HFFc6 (cell line): Measurements from ENCODE around the gene RPS6KL1. TPM values are rescaled to one million over a fixed set of nuclear protein-coding genes. Genes with fewer than 3 reads are reported as not detected.

Source experiments
- DNase-seq: peaks from one replicate; pipeline ENCODE4 v3.0.0-alpha.2; 2018
- H3K27ac Mint-ChIP-seq: 2 replicates; pipeline ENCODE4 v1.8.0; 2020; ENCODE audit warnings: mild to moderate bottlenecking, mixed read lengths
- H3K27me3 Mint-ChIP-seq: 2 replicates; pipeline ENCODE4 v1.8.0; 2021; ENCODE audit warnings: mild to moderate bottlenecking, moderate library complexity, mixed read lengths; ENCODE audit not compliant: insufficient read depth
- H3K36me3 Mint-ChIP-seq: 2 replicates; pipeline ENCODE4 v1.8.0; 2021; ENCODE audit warnings: low read depth, mixed read lengths
- H3K4me1 Mint-ChIP-seq: 2 replicates; pipeline ENCODE4 v1.8.0; 2020; ENCODE audit warnings: low read depth, mixed read lengths
- H3K4me3 Mint-ChIP-seq: 2 replicates; pipeline ENCODE4 v1.8.0; 2020; ENCODE audit warnings: mild to moderate bottlenecking, moderate library complexity, mixed read lengths
- H3K9me3 Mint-ChIP-seq: 2 replicates; pipeline ENCODE4 v1.8.0; 2020; ENCODE audit warnings: mild to moderate bottlenecking, mixed read lengths
- total RNA-seq, 6 experiments: library from RNA; stranded (reverse); fragmentation: NEBNext Ultra II Directional; extraction: Animal tissue kit (Norgen Biotek cat#: 25700); gene quantifications; 2 replicates in 1 of 6; 3 replicates in 5 of 6; pipeline ENCODE4 v1.2.3, GENCODE V29; 2021
- TF ChIP-seq, protein P1 (sequence below): fragments of 200-600 bp; sonication (generic); IDR thresholded peaks from 2 replicates; pipeline ENCODE4 v1.5.0; 2021; ENCODE audit warnings: antibody characterized with exemption, mild to moderate bottlenecking

RPS6KL1 gene
- total RNA-seq, 6 experiments from 2014 or later = 0.78 to 1.1 (median 1.0) TPM

DNA sequence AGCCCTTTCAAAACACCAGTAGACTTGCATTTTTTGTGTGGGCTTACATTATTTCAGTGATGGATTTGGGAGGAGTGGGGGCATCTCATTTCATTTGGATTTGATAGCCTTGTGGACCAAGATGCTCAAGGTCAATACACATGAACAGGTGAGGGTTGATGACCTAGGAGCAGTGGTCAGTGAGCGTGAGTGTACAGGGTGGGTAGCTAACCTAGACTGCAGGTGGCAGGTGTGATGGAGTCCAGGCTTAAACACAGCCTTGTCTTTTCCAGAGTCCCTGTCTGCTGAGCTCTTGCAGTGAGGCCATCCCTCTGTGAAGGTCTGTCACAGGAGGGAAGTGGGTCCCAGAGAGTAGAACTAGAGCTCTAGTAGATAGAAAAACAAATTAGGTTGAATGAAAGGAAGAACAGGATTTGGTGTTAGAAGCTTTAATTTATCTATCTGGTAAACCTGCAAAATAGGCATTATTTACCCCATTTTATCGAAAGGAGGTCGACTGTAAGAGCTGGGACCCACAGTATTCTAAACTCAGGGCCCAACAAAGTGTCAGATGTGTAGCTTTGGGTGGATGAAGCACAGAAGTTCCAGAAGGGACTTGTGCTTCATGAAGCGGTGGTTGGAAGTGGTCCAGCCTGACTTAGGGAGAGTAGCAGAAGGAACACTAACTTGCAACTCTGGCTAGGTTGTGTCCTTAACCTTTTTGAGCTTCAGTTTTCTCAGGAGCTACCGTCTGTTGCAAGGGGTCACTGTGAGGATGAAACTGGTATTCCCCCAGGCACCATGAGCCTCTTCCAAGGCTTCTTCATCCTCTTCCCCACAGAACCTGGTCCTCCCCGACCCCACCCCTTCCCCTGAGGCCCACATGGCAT lies 18.2 kb downstream of the RPS6KL1 start:
- H3K4me3 Mint-ChIP-seq = no peak overlapping the region
- no peak for DNase-seq

DNA sequence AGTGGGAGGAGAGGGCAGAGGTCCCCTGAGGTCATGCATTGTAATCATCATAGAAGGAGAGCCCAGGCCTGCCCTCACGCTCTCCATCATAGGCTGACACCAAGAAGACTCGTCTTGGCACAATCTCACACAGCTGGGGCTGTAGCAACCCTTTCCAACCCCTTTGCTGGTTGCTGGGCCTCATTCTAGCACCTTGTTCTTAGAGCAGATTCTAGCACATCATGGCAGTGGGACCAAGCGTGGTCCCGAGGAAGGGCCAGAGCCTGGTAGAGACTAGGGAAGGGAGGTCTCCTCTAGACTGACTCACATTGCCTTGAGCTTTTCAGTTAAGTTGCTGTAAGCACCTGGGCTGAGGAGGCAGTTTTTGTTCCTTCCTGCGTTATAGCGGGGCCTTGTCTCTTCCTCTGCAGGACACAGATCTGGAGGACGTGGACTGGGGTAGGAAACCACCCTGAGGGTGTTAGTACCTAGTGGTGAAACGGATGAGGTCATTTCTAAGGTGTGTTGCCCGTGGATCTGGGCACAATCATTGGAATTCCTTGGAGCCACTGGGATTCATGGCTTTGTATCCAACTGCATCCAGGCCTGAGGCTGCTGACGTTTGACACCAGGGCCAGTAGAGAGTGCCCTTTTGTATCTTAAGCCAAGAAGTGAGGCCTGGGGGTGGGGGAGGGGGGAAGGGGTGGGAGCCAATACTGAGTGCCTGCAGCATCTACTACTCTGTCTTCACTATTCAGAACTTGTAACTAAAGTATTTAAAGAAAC lies 19.9 kb downstream of the RPS6KL1 start:
- no peaks in the 10 kb centered on the region for H3K9me3 Mint-ChIP-seq
- H3K36me3 Mint-ChIP-seq = peaks cover 27% of the 10 kb centered on the region

More for the DNA sequence above, 18.2 kb downstream of the RPS6KL1 start:
- H3K36me3 Mint-ChIP-seq = peaks cover 12% of the 10 kb centered on the region
- TF ChIP-seq, protein P1, sequence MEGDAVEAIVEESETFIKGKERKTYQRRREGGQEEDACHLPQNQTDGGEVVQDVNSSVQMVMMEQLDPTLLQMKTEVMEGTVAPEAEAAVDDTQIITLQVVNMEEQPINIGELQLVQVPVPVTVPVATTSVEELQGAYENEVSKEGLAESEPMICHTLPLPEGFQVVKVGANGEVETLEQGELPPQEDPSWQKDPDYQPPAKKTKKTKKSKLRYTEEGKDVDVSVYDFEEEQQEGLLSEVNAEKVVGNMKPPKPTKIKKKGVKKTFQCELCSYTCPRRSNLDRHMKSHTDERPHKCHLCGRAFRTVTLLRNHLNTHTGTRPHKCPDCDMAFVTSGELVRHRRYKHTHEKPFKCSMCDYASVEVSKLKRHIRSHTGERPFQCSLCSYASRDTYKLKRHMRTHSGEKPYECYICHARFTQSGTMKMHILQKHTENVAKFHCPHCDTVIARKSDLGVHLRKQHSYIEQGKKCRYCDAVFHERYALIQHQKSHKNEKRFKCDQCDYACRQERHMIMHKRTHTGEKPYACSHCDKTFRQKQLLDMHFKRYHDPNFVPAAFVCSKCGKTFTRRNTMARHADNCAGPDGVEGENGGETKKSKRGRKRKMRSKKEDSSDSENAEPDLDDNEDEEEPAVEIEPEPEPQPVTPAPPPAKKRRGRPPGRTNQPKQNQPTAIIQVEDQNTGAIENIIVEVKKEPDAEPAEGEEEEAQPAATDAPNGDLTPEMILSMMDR = no peak
- H3K27ac Mint-ChIP-seq = no peak overlapping the region; the same call in 1 of the 2 replicates
- H3K27me3 Mint-ChIP-seq = peaks cover 2% of the 10 kb centered on the region
- peaks cover 14% of the 10 kb centered on the region for H3K4me1 Mint-ChIP-seq
- no peaks in the 10 kb centered on the region for H3K9me3 Mint-ChIP-seq

DNA sequence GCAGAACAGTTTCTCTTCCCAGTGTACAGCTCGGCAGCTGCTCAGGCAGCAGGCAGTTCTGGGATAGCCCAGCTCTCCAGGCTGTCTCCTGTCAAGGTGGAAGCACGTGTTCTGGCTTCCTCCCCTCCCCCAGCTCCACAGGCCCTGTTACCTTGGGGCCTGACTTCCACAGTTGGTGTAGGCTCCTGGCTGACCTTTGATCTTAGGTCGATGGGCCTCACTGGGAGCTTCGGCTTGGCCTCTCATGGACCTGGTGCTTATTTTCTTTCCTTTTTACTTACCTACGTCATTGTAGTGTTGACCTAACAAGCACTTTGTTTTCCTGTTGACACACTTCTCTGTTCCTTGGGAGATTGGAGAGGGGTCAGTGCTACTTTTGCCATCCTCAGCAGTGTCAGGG lies 24.4 kb downstream of the RPS6KL1 start:
- no peak overlapping the region for H3K4me3 Mint-ChIP-seq
- TF ChIP-seq, protein P1 = no peak
- H3K27ac Mint-ChIP-seq = no peak overlapping the region; the same call in 1 of the 2 replicates
- H3K27me3 Mint-ChIP-seq = no peaks in the 10 kb centered on the region
- no peaks in the 10 kb centered on the region for H3K9me3 Mint-ChIP-seq
- no peak for DNase-seq
- no peaks in the 10 kb centered on the region for H3K4me1 Mint-ChIP-seq
- peaks cover 45% of the 10 kb centered on the region for H3K36me3 Mint-ChIP-seq

More for the DNA sequence above, 19.9 kb downstream of the RPS6KL1 start:
- no peak for DNase-seq
- Mint-ChIP-seq H3K4me3 (no peak overlapping the region), H3K27me3 (no peaks in the 10 kb centered on the region; the same call in none of the 2 replicates), H3K27ac (no peak overlapping the region), H3K4me1 (peaks cover 7% of the 10 kb centered on the region; the same call in 1 of the 2 replicates)
- TF ChIP-seq, protein P1 = no peak

DNA sequence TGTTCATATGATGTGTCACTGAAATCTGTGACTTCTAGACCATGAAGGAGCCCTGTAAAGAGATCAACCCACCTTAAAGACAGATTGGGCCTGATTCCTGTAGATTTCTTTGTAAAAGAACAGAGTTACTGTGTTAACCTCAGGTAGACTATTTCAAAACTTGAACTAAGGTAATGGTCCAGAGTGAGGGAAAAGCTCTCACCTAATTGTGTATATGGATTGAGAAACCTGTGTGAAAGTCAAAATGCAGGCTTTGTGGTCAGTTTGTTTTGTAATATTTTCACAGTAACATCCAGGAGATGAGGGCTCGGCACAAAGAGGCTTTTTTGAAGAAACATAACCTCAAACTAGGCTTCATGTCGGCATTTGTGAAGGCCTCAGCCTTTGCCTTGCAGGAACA lies 25.0 kb downstream of the RPS6KL1 start:
- Mint-ChIP-seq H3K4me1 (no peaks in the 10 kb centered on the region), H3K27me3 (no peaks in the 10 kb centered on the region), H3K9me3 (no peaks in the 10 kb centered on the region), H3K4me3 (no peak overlapping the region), H3K36me3 (peaks cover 45% of the 10 kb centered on the region), H3K27ac (no peak overlapping the region)
- TF ChIP-seq, protein P1 = no peak
- no peak for DNase-seq

DNA sequence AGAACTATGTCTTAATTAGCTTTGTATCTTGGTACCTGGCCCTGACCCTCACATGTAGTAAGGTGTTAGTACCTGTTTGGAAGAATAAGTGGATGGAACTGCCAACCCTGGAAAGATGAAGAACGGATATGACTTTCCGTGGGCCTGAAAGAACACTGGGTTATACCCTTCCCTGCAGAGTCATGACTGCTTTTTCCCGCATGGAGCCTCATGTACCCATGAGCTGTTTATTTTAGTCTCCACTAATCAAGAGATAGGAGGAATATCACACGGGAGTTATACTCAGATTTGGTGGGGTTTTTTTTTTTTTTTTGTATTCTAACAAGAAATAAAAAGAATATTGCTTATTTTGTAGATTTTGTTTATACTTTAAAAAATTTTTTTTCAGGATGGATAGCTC lies 25.4 kb downstream of the RPS6KL1 start:
- TF ChIP-seq, protein P1 = no peak
- no peaks in the 10 kb centered on the region for H3K9me3 Mint-ChIP-seq

More for the DNA sequence above, 25.4 kb downstream of the RPS6KL1 start:
- DNase-seq = no peak
- no peaks in the 10 kb centered on the region for H3K4me1 Mint-ChIP-seq
- no peaks in the 10 kb centered on the region for H3K27me3 Mint-ChIP-seq
- peak overlapping the region; percentile 33 for H3K27ac Mint-ChIP-seq
- H3K4me3 Mint-ChIP-seq = no peak overlapping the region
- H3K36me3 Mint-ChIP-seq = peaks cover 41% of the 10 kb centered on the region
